CD1c-positive myeloid dendritic cell (primary cell): ENCODE results near the gene LRIG3.
"Not testable (repeated sequence)": the region's sequence is repeated elsewhere in the genome, so short reads cannot be mapped to it uniquely, and the experiment has no call there.

ENCODE experiments used
- DNase-seq: peaks from one replicate; pipeline ENCODE4 v3.0.0-alpha.2; 2016; ENCODE audit errors: extremely low spot score

The LRIG3 gene

GRCh38 chr12:58855630-58856029 is 64.7 kb downstream of the LRIG3 start:
- not testable (repeated sequence) for DNase-seq

- DNase-seq: no peak
Measured at GRCh38 chr12:58850826-58851225, 69.5 kb downstream of the LRIG3 start.

GRCh38 chr12:58847901-58848600 is 72.3 kb downstream of the LRIG3 start:
- DNase-seq: no peak

- DNase-seq: no peak
Measured at GRCh38 chr12:58844161-58844560, 76.1 kb downstream of the LRIG3 start.

GRCh38 chr12:58841058-58841798 is 79.1 kb downstream of the LRIG3 start:
- DNase-seq: no peak

- DNase-seq: no peak
Measured at GRCh38 chr12:58833853-58834252, 86.5 kb downstream of the LRIG3 start.

- DNase-seq: no peak
Measured at GRCh38 chr12:58832920-58833319, 87.4 kb downstream of the LRIG3 start.
